Vagina (tissue), 2 donors: Measurements from ENCODE around the gene TINCR. TPM values are rescaled to one million over a fixed set of nuclear protein-coding genes. Genes with fewer than 3 reads are reported as not detected.

ENCODE experiments used
- DNase-seq, 2 donors: peaks; one replicate each; pipeline ENCODE4 v3.0.0-alpha.2; 2017; ENCODE audit errors: extremely low spot score in 2 of 2
- H3K27ac ChIP-seq: fragments of 200-600 bp; sonication (generic); one replicate; pipeline ENCODE4 v1.5.1; 2019
- H3K27me3 ChIP-seq: fragments of 200-600 bp; sonication (generic); one replicate; pipeline ENCODE4 v1.5.1; 2019
- H3K36me3 ChIP-seq, 2 donors: fragments of 200-600 bp; sonication (generic); one replicate each; pipeline ENCODE4 v1.5.1; 2017 to 2019
- H3K4me1 ChIP-seq: fragments of 200-600 bp; sonication (generic); one replicate; pipeline ENCODE4 v1.5.1; 2019
- H3K4me3 ChIP-seq, 2 donors: fragments of 200-600 bp; sonication (generic); 1 replicate in 1 of 2; 2 replicates in 1 of 2; pipeline ENCODE4 v1.5.1; 2016 to 2019
- H3K9me3 ChIP-seq: fragments of 200-600 bp; sonication (generic); one replicate; pipeline ENCODE4 v1.5.1; 2019
- POLR2A ChIP-seq, 2 donors: fragments of 450-650 bp; IDR thresholded peaks; one replicate each; pipeline ENCODE4 v1.6.1; 2017; ENCODE audit warnings: antibody characterized with exemption in 2 of 2, mild to moderate bottlenecking in 2 of 2, moderate library complexity in 2 of 2
- POLR2AphosphoS5 ChIP-seq, 2 donors: sonication (generic); formaldehyde crosslinking; IDR thresholded peaks; one replicate each; pipeline ENCODE4 v1.9.0; 2017; ENCODE audit warnings: antibody characterized with exemption in 2 of 2, mild to moderate bottlenecking in 2 of 2, low read depth in 1 of 2; ENCODE audit not compliant: insufficient read depth in 1 of 2
- intact Hi-C: fragments of 100-400 bp; cut with DNase I; formaldehyde crosslinking; loops from one replicate; pipeline ENCODE4 v1.15.1; 2023
- total RNA-seq: library from RNA; depleted of rRNA; stranded (reverse); fragments of >200 nt; gene quantifications from one replicate; pipeline ENCODE4 v1.2.3, GENCODE V29; 2016
- TF ChIP-seq, protein P1 (sequence below), 3 experiments: fragments of 450-650 bp in 2 of 3; fragments of 200-600 bp in 1 of 3; sonication (generic) in 1 of 3; IDR thresholded peaks; one replicate each; pipeline ENCODE4 v1.5.1; 2017 to 2019; ENCODE audit warnings: antibody characterized with exemption in 3 of 3, mild to moderate bottlenecking in 2 of 3, moderate library complexity in 2 of 3

TINCR gene
- total RNA-seq, 1 donor from 2014 or later = 37.1 TPM

GRCh38 chr19:5593343-5594255, 25.8 kb upstream of the TINCR start:
- Histone ChIP-seq H3K27me3 (no peaks in the 10 kb centered on the region), H3K36me3 (peaks cover 2 to 100% of the 10 kb centered on the region in 2 donors), H3K4me3 (no peak overlapping the region), H3K4me1 (no peaks in the 10 kb centered on the region), H3K27ac (no peak overlapping the region), H3K9me3 (no peaks in the 10 kb centered on the region)
- no peak for DNase-seq
- intact Hi-C loops = no loop called here
- TF ChIP-seq, protein P1, sequence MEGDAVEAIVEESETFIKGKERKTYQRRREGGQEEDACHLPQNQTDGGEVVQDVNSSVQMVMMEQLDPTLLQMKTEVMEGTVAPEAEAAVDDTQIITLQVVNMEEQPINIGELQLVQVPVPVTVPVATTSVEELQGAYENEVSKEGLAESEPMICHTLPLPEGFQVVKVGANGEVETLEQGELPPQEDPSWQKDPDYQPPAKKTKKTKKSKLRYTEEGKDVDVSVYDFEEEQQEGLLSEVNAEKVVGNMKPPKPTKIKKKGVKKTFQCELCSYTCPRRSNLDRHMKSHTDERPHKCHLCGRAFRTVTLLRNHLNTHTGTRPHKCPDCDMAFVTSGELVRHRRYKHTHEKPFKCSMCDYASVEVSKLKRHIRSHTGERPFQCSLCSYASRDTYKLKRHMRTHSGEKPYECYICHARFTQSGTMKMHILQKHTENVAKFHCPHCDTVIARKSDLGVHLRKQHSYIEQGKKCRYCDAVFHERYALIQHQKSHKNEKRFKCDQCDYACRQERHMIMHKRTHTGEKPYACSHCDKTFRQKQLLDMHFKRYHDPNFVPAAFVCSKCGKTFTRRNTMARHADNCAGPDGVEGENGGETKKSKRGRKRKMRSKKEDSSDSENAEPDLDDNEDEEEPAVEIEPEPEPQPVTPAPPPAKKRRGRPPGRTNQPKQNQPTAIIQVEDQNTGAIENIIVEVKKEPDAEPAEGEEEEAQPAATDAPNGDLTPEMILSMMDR (IDR thresholded peaks at IDR 0.05) = no peak
- TF ChIP-seq POLR2AphosphoS5 (IDR thresholded peaks at IDR 0.05; ENCODE audit: insufficient read depth in 1 of 2, low read depth in 1 of 2) (no peak), POLR2A (IDR thresholded peaks at IDR 0.05) (no peak)

DNA sequence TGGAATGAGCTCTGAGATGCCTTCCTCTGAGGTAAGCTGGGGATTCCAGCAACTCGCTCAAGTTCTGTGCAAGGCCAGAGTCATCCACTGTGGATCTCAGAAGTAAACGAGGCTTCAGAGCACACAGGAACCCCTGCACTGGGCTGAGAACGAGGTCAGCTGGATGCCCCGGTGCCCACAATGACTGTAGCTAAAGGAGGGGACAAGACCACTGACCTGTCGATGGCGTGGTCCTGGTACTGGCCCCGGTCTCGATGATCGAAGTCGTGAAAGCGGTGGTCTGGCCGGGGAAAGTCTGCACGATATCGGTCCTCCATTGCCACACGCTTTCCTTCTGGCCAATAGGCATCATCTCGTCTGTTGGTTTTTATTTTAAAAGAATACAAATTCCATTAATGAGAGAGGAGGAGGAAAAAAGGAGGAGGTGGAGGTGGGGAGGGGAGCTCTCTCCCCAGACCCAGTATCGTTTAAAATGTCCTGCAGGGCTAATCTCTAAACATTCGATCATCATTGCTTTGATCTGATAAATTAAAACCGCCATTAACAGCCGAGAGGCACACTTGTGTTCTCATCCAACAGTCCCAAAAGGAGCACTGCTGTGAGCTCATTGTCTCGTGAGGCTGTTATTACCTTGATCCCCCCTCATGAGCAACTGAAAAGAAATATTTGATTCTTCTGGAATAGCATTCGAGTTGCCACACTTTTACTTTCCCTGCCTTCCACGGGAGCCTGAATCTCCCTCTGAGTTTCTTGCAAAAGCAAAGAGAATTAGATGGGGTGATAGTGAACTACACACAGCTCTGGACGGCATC, 25.0 kb upstream of the TINCR start:
- H3K27ac ChIP-seq = no peak overlapping the region
- H3K4me1 ChIP-seq = no peaks in the 10 kb centered on the region
- no peak for DNase-seq
- intact Hi-C loops = no loop called here
- no peaks in the 10 kb centered on the region for H3K27me3 ChIP-seq
- no peak for TF ChIP-seq POLR2A (IDR thresholded peaks at IDR 0.05)
- TF ChIP-seq, protein P1 (IDR thresholded peaks at IDR 0.05) = no peak
- no peak for TF ChIP-seq POLR2AphosphoS5 (IDR thresholded peaks at IDR 0.05; ENCODE audit: insufficient read depth in 1 of 2, low read depth in 1 of 2)
- H3K9me3 ChIP-seq = no peaks in the 10 kb centered on the region
- H3K4me3 ChIP-seq = no peak overlapping the region
- peaks cover 2 to 100% of the 10 kb centered on the region in 2 donors for H3K36me3 ChIP-seq

DNA sequence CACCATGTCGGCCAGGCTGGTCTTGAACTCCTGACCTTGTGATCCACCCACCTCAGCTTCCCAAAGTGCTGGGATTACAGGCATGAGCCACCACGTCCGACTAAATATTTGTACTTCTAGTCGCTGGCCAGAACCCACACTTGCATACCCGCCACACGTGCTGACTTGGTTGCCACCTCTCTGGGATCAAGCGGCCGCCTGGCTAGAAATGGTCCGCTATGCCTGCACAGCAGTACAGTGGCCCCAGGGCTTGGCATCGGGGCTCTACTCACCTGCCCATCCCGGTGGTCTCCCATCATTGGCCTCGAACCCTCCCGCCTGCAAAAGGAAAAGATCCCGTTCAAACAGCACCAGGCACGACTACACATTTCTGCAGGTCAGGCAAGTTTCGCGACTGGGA, 23.7 kb upstream of the TINCR start:
- DNase-seq = no peak
- H3K4me3 ChIP-seq = no peak overlapping the region
- H3K9me3 ChIP-seq = no peaks in the 10 kb centered on the region
- no peak for TF ChIP-seq POLR2AphosphoS5 (IDR thresholded peaks at IDR 0.05; ENCODE audit: insufficient read depth in 1 of 2, low read depth in 1 of 2)
- TF ChIP-seq, protein P1 (IDR thresholded peaks at IDR 0.05) = no peak
- no peak for TF ChIP-seq POLR2A (IDR thresholded peaks at IDR 0.05)
- H3K4me1 ChIP-seq = peaks cover 3% of the 10 kb centered on the region
- H3K36me3 ChIP-seq = peaks cover 2 to 99% of the 10 kb centered on the region in 2 donors
- intact Hi-C loops = no loop called here
- H3K27me3 ChIP-seq = no peaks in the 10 kb centered on the region
- no peak overlapping the region for H3K27ac ChIP-seq

- H3K4me3 ChIP-seq = no peak overlapping the region
- intact Hi-C loops = no loop called here
- peaks cover 2 to 92% of the 10 kb centered on the region in 2 donors for H3K36me3 ChIP-seq
- H3K27me3 ChIP-seq = no peaks in the 10 kb centered on the region
- H3K4me1 ChIP-seq = peaks cover 10% of the 10 kb centered on the region
- no peaks in the 10 kb centered on the region for H3K9me3 ChIP-seq
- TF ChIP-seq, protein P1 (IDR thresholded peaks at IDR 0.05) = no peak
- TF ChIP-seq POLR2A (IDR thresholded peaks at IDR 0.05) = no peak
- TF ChIP-seq POLR2AphosphoS5 (IDR thresholded peaks at IDR 0.05; ENCODE audit: insufficient read depth in 1 of 2, low read depth in 1 of 2) = no peak
- no peak overlapping the region for H3K27ac ChIP-seq
- DNase-seq = no peak
Measured at GRCh38 chr19:5590865-5591154, 23.1 kb upstream of the TINCR start.
